Adipocyte (in vitro differentiated cells): ENCODE measurements around the gene LRMDA.

ENCODE experiments used
- DNase-seq: peaks from one replicate; pipeline ENCODE4 v3.0.0-alpha.2; 2015; ENCODE audit warnings: low read depth
- H3K27me3 ChIP-seq: replicated peaks from 2 replicates; pipeline ENCODE4 v1.7.0; 2013; ENCODE audit warnings: mild to moderate bottlenecking, low read length, moderate library complexity; ENCODE audit not compliant: control insufficient read depth, insufficient read depth
- H3K36me3 ChIP-seq: 2 replicates; pipeline ENCODE4 v1.7.0; 2013; ENCODE audit warnings: low read length, mild to moderate bottlenecking, moderate library complexity; ENCODE audit not compliant: control insufficient read depth, insufficient read depth, severe bottlenecking
- H3K4me1 ChIP-seq: 2 replicates; pipeline ENCODE4 v1.7.0; 2013; ENCODE audit warnings: mild to moderate bottlenecking, low read length, moderate library complexity; ENCODE audit not compliant: control insufficient read depth, insufficient read depth
- H3K4me3 ChIP-seq: 2 replicates; pipeline ENCODE4 v1.7.0; 2013; ENCODE audit warnings: mild to moderate bottlenecking, low read length, moderate library complexity
- H3K9ac ChIP-seq: 2 replicates; pipeline ENCODE4 v1.7.0; 2013; ENCODE audit warnings: mild to moderate bottlenecking, low read length, moderate library complexity
- H3K9me3 ChIP-seq: 2 replicates; pipeline ENCODE4 v1.7.0; 2013; ENCODE audit warnings: mild to moderate bottlenecking, low read length, moderate library complexity; ENCODE audit not compliant: control insufficient read depth

LRMDA gene

GRCh38 chr10:76026176-76026771 lies 594.9 kb downstream of the LRMDA start:
- Histone ChIP-seq H3K27me3 (no peaks in the 10 kb centered on the region), H3K9ac (no peak overlapping the region), H3K4me1 (no peaks in the 10 kb centered on the region), H3K36me3 (no peaks in the 10 kb centered on the region), H3K9me3 (no peaks in the 10 kb centered on the region), H3K4me3 (no peak overlapping the region)
- DNase-seq, result no peak

GRCh38 chr10:76026905-76027304 lies 595.5 kb downstream of the LRMDA start:
- DNase-seq, result no peak
- H3K36me3 ChIP-seq, result no peaks in the 10 kb centered on the region
- no peaks in the 10 kb centered on the region for H3K4me1 ChIP-seq
- no peak overlapping the region for H3K4me3 ChIP-seq
- H3K27me3 ChIP-seq, result no peaks in the 10 kb centered on the region
- H3K9me3 ChIP-seq, result no peaks in the 10 kb centered on the region
- H3K9ac ChIP-seq, result no peak overlapping the region

- H3K27me3 ChIP-seq, result no peaks in the 10 kb centered on the region
- no peaks in the 10 kb centered on the region for H3K9me3 ChIP-seq
- peaks cover 16% of the 10 kb centered on the region for H3K4me1 ChIP-seq
- no peak for DNase-seq
- H3K36me3 ChIP-seq, result no peaks in the 10 kb centered on the region
- H3K9ac ChIP-seq, result no peak overlapping the region
- no peak overlapping the region for H3K4me3 ChIP-seq
Observed at GRCh38 chr10:76029782-76030181, 598.4 kb downstream of the LRMDA start.

- Histone ChIP-seq H3K36me3 (no peaks in the 10 kb centered on the region), H3K27me3 (no peaks in the 10 kb centered on the region), H3K4me3 (no peak overlapping the region), H3K9me3 (no peaks in the 10 kb centered on the region), H3K4me1 (peaks cover 16% of the 10 kb centered on the region), H3K9ac (no peak overlapping the region)
- DNase-seq, result no peak
Observed at GRCh38 chr10:76031099-76031498, 599.7 kb downstream of the LRMDA start.

- no peaks in the 10 kb centered on the region for H3K9me3 ChIP-seq
- no peak overlapping the region for H3K4me3 ChIP-seq
- no peak for DNase-seq
- H3K27me3 ChIP-seq, result no peaks in the 10 kb centered on the region
- H3K36me3 ChIP-seq, result no peaks in the 10 kb centered on the region
- H3K9ac ChIP-seq, result peak overlapping the region; percentile 49
- peaks cover 25% of the 10 kb centered on the region for H3K4me1 ChIP-seq
Observed at GRCh38 chr10:76031769-76032699, 600.6 kb downstream of the LRMDA start.

GRCh38 chr10:76032700-76033039 lies 601.2 kb downstream of the LRMDA start:
- Histone ChIP-seq H3K9ac (peak overlapping the region; percentile 49), H3K36me3 (no peaks in the 10 kb centered on the region), H3K9me3 (no peaks in the 10 kb centered on the region), H3K27me3 (no peaks in the 10 kb centered on the region), H3K4me3 (no peak overlapping the region), H3K4me1 (peaks cover 32% of the 10 kb centered on the region)
- no peak for DNase-seq

- H3K4me1 ChIP-seq, result peaks cover 40% of the 10 kb centered on the region
- H3K4me3 ChIP-seq, result peak overlapping the region; percentile 12
- H3K27me3 ChIP-seq, result no peaks in the 10 kb centered on the region
- DNase-seq, result no peak
- peaks cover 4% of the 10 kb centered on the region for H3K9me3 ChIP-seq
- H3K9ac ChIP-seq, result peak overlapping the region; percentile 68
- no peaks in the 10 kb centered on the region for H3K36me3 ChIP-seq
Observed at GRCh38 chr10:76033457-76034196, 602.2 kb downstream of the LRMDA start.

GRCh38 chr10:76034353-76035205 lies 603.2 kb downstream of the LRMDA start:
- no peak for DNase-seq
- Histone ChIP-seq H3K9me3 (peaks cover 13% of the 10 kb centered on the region), H3K27me3 (no peaks in the 10 kb centered on the region), H3K4me1 (peaks cover 40% of the 10 kb centered on the region), H3K36me3 (no peaks in the 10 kb centered on the region), H3K4me3 (peak overlapping the region; percentile 3), H3K9ac (peak overlapping the region; percentile 68)

- Histone ChIP-seq H3K4me1 (peaks cover 40% of the 10 kb centered on the region), H3K36me3 (no peaks in the 10 kb centered on the region), H3K27me3 (no peaks in the 10 kb centered on the region), H3K9ac (no peak overlapping the region), H3K9me3 (peaks cover 13% of the 10 kb centered on the region), H3K4me3 (no peak overlapping the region)
- DNase-seq, result no peak
Observed at GRCh38 chr10:76035206-76036110, 604.0 kb downstream of the LRMDA start.
